ENCODE measurements around the gene ST7.

DNA sequence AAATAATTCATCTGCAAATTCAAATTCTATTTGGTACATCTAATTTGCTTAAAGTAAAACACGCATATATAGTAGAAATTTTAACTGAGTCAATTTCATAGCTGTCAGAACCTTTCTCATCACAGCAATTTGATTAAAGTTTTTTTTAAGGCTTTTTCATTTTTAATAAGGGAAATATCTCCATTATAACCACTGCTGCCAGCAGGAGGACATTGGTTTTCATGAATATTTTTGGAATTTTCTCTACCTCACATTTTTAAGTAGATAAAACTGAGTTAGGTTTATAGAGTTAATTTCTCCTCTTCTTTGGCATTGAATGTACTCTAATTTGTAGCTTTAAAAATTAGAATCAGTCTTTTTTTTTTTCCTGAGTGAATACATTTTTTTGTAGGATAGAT, 82.2 kb downstream of the ST7 start:
- TF ChIP-seq CTCF (conservative IDR thresholded peaks at IDR 0.05; ENCODE audit: low read depth in 2 of 2), result no peak
- no peak for TF ChIP-seq EZH2 (IDR thresholded peaks at IDR 0.05; ENCODE audit: low read depth, unreplicated experiment)
- TF ChIP-seq POLR2AphosphoS5 (IDR thresholded peaks at IDR 0.05; ENCODE audit: low read depth), result no peak
- no peak for TF ChIP-seq JUNB (IDR thresholded peaks at IDR 0.05; ENCODE audit: unreplicated experiment)
- no peak for TF ChIP-seq EZH2phosphoT487 (IDR thresholded peaks at IDR 0.05; ENCODE audit: unreplicated experiment)
- no peak for TF ChIP-seq REST (IDR thresholded peaks at IDR 0.05; ENCODE audit: unreplicated experiment)
- TF ChIP-seq NANOG (IDR thresholded peaks at IDR 0.05; ENCODE audit: borderline replicate concordance), result no peak
- TF ChIP-seq ZNF331 (CRISPR knock-in tag; IDR thresholded peaks at IDR 0.05; ENCODE audit: low read depth), result no peak
